ENCODE measurements around the gene MRTFB. TPM values are rescaled to one million over a fixed set of nuclear protein-coding genes. Genes with fewer than 3 reads are reported as not detected.

MRTFB gene
- total RNA-seq, 1 experiment from 2014 or later, result 9.8 TPM

GRCh38 chr16:14232106-14232864 lies 161.2 kb downstream of the MRTFB start:
- no peak for DNase-seq (ENCODE audit: low read depth)

GRCh38 chr16:14236401-14236800 lies 165.3 kb downstream of the MRTFB start:
- no peak for DNase-seq (ENCODE audit: low read depth)

GRCh38 chr16:14238756-14239155 lies 167.6 kb downstream of the MRTFB start:
- DNase-seq (ENCODE audit: low read depth), result no peak

- DNase-seq (ENCODE audit: low read depth), result no peak
Measured at GRCh38 chr16:14239791-14240190, 168.7 kb downstream of the MRTFB start.

- peak; percentile 44 for DNase-seq (ENCODE audit: low read depth)
Measured at GRCh38 chr16:14240219-14240843, 169.2 kb downstream of the MRTFB start.

GRCh38 chr16:14240964-14241363 lies 169.8 kb downstream of the MRTFB start:
- no peak for DNase-seq (ENCODE audit: low read depth)

- no peak for DNase-seq (ENCODE audit: low read depth)
Measured at GRCh38 chr16:14241631-14242030, 170.5 kb downstream of the MRTFB start.

GRCh38 chr16:14242769-14243168 lies 171.7 kb downstream of the MRTFB start:
- no peak for DNase-seq (ENCODE audit: low read depth)

GRCh38 chr16:14244196-14245010 lies 173.3 kb downstream of the MRTFB start:
- no peak for DNase-seq (ENCODE audit: low read depth)

GRCh38 chr16:14248791-14249190 lies 177.7 kb downstream of the MRTFB start:
- DNase-seq (ENCODE audit: low read depth), result no peak

- DNase-seq (ENCODE audit: low read depth), result peak; percentile 29
Measured at GRCh38 chr16:14249291-14250032, 178.3 kb downstream of the MRTFB start.

- DNase-seq (ENCODE audit: low read depth), result no peak
Measured at GRCh38 chr16:14251419-14251818, 180.3 kb downstream of the MRTFB start.

- DNase-seq (ENCODE audit: low read depth), result no peak
Measured at GRCh38 chr16:14252860-14253259, 181.7 kb downstream of the MRTFB start.

GRCh38 chr16:14263011-14263410 lies 191.9 kb downstream of the MRTFB start:
- no peak for DNase-seq (ENCODE audit: low read depth)

- DNase-seq (ENCODE audit: low read depth), result no peak
Measured at GRCh38 chr16:14263769-14264168, 192.7 kb downstream of the MRTFB start.

GRCh38 chr16:14264327-14264943 lies 193.3 kb downstream of the MRTFB start:
- no peak for DNase-seq (ENCODE audit: low read depth)

GRCh38 chr16:14268073-14268472 lies 197.0 kb downstream of the MRTFB start:
- DNase-seq (ENCODE audit: low read depth), result no peak

- no peak for DNase-seq (ENCODE audit: low read depth)
Measured at GRCh38 chr16:14275934-14276333, 204.8 kb downstream of the MRTFB start.

GRCh38 chr16:14278749-14279148 lies 207.6 kb downstream of the MRTFB start:
- DNase-seq (ENCODE audit: low read depth), result no peak

GRCh38 chr16:14280541-14280940 lies 209.4 kb downstream of the MRTFB start:
- DNase-seq (ENCODE audit: low read depth), result no peak

GRCh38 chr16:14283786-14284185 lies 212.7 kb downstream of the MRTFB start:
- DNase-seq (ENCODE audit: low read depth), result no peak

Measured in LHCN-M2 (cell line).